HCT116 (cell line): ENCODE results near the gene ZNF396. TPM values are rescaled to one million over a fixed set of nuclear protein-coding genes. Genes with fewer than 3 reads are reported as not detected.

ENCODE experiments used
- ATAC-seq: fragments of 200-7000 bp; cut with Tn5 transposase; 2 replicates; pipeline ENCODE4 v1.9.1; 2020; ENCODE audit warnings: mild to moderate bottlenecking, moderate library complexity
- BruUV-seq: library from RNA; stranded (reverse); fragments of 400-500 nt; replicated peaks from 2 replicates; lab custom pipeline; 2021; lab: Mats Ljungman, UMichigan
- CTCF ChIA-PET: fragments of 300-600 bp; sonication (Branson Sonifier 250); formaldehyde crosslinking; loops from one replicate; lab custom pipeline; 2021; ENCODE audit warnings: antibody characterized with exemption; lab: Charles Lee
- POLR2A ChIA-PET: fragments of 300-600, 350-600 bp; sonication (Branson Sonifier 250); formaldehyde crosslinking; loops from one replicate; lab custom pipeline; 2021; ENCODE audit warnings: antibody characterized with exemption; lab: Charles Lee
- RAD21 ChIA-PET, 2 experiments: fragments of 300-600 bp; sonication (Branson Sonifier 250); formaldehyde crosslinking; loops; one replicate each; lab custom pipeline; 2023; ENCODE audit warnings: low total read pairs in 2 of 2; ENCODE audit not compliant: uncharacterized antibody in 2 of 2, unreplicated experiment in 2 of 2, low non-redundant PET in 1 of 2; lab: Charles Lee
- DNase-seq: peaks from one replicate; pipeline ENCODE4 v3.0.0-alpha.2; 2010; ENCODE audit warnings: low read depth, low spot score
- H2AFZ ChIP-seq: fragments of 200-600 bp; shearing (Covaris generic), sonication (generic); 2 replicates; pipeline ENCODE4 v1.6.1; 2017; ENCODE audit warnings: low read depth, mixed run types, mixed read lengths, antibody characterized with exemption, low read length; ENCODE audit not compliant: poor library complexity, severe bottlenecking
- H3K27ac ChIP-seq: 2 replicates; pipeline ENCODE4 v1.5.1; 2012; ENCODE audit warnings: low read depth, low read length
- H3K27me3 ChIP-seq: fragments of 200-600 bp; sonication (generic); 2 replicates; pipeline ENCODE4 v1.6.1; 2016; ENCODE audit warnings: mixed run types, low read length, mixed read lengths; ENCODE audit not compliant: insufficient read depth
- H3K36me3 ChIP-seq, 2 experiments: fragments of 200-500 bp in 1 of 2; fragments of 200-600 bp in 1 of 2; sonication (Bioruptor generic) in 1 of 2; sonication (generic) in 1 of 2; 2 replicates each; pipeline versions ENCODE4 v1.5.1 to v1.6.1; 2014 to 2016; ENCODE audit warnings: low read length in 2 of 2, inconsistent platforms in 1 of 2, mixed read lengths in 1 of 2, mixed run types in 1 of 2; ENCODE audit not compliant: insufficient read depth in 2 of 2, control insufficient read depth in 1 of 2
- H3K4me1 ChIP-seq, 2 experiments: fragments of 200-600 bp in 1 of 2; sonication (generic) in 1 of 2; 2 replicates each; pipeline versions ENCODE4 v1.5.1 to v1.6.1; 2012 to 2017; ENCODE audit warnings: low read length in 2 of 2, inconsistent platforms in 1 of 2, mild to moderate bottlenecking in 1 of 2, mixed read lengths in 1 of 2, mixed run types in 1 of 2, moderate library complexity in 1 of 2; ENCODE audit not compliant: insufficient read depth in 2 of 2, control insufficient read depth in 1 of 2
- H3K4me2 ChIP-seq: fragments of 200-600 bp; sonication (generic); 2 replicates; pipeline ENCODE4 v1.6.1; 2017; ENCODE audit warnings: mixed run types, low read length, mixed read lengths
- H3K4me3 ChIP-seq, 2 experiments: fragments of 200-600 bp in 1 of 2; sonication (generic) in 1 of 2; replicated peaks in 1 of 2; 2 replicates each; pipeline ENCODE4 v1.5.1; 2011 to 2016; ENCODE audit warnings: low read length in 2 of 2, control low read depth in 1 of 2, low read depth in 1 of 2, mild to moderate bottlenecking in 1 of 2, mixed read lengths in 1 of 2, mixed run types in 1 of 2
- H3K79me2 ChIP-seq: fragments of 200-600 bp; sonication (generic); 2 replicates; pipeline ENCODE4 v1.6.1; 2017; ENCODE audit warnings: mild to moderate bottlenecking, mixed run types, low read length, moderate library complexity, mixed read lengths; ENCODE audit not compliant: insufficient read depth
- H3K9ac ChIP-seq: fragments of 200-600 bp; sonication (generic); 2 replicates; pipeline ENCODE4 v1.6.1; 2016; ENCODE audit warnings: low read length, mixed read lengths
- H3K9me2 ChIP-seq: fragments of 200-600 bp; sonication (generic), shearing (Covaris generic); 2 replicates; pipeline ENCODE4 v1.6.1; 2017; ENCODE audit warnings: mixed run types, mild to moderate bottlenecking, moderate library complexity; ENCODE audit not compliant: insufficient read depth
- H3K9me3 ChIP-seq, 2 experiments: fragments of 200-500 bp in 1 of 2; fragments of 200-600 bp in 1 of 2; sonication (Bioruptor generic) in 1 of 2; sonication (generic) in 1 of 2; 2 replicates each; pipeline ENCODE4 v1.6.1; 2014 to 2017; ENCODE audit warnings: low read length in 2 of 2, mixed read lengths in 2 of 2, inconsistent platforms in 1 of 2, low read depth in 1 of 2, mild to moderate bottlenecking in 1 of 2, mixed run types in 1 of 2, moderate library complexity in 1 of 2; ENCODE audit not compliant: control insufficient read depth in 1 of 2, insufficient read depth in 1 of 2
- H4K20me1 ChIP-seq: fragments of 200-600 bp; sonication (generic), shearing (Covaris generic); 2 replicates; pipeline ENCODE4 v1.6.1; 2017; ENCODE audit warnings: mixed run types, mild to moderate bottlenecking, moderate library complexity; ENCODE audit not compliant: insufficient read depth
- ATF3 ChIP-seq: IDR thresholded peaks from 2 replicates; pipeline ENCODE4 v1.6.1; 2012
- CBX3 ChIP-seq: IDR thresholded peaks from 2 replicates; pipeline ENCODE4 v1.6.1; 2012; ENCODE audit warnings: low read depth
- EZH2phosphoT487 ChIP-seq: fragments of 200-600 bp; IDR thresholded peaks from 2 replicates; pipeline ENCODE4 v1.6.1; 2018; ENCODE audit warnings: antibody characterized with exemption, borderline replicate concordance
- POLR2A ChIP-seq: IDR thresholded peaks from 2 replicates; pipeline ENCODE4 v1.7.0; 2011; ENCODE audit warnings: borderline replicate concordance; ENCODE audit not compliant: insufficient read depth, insufficient read length; ENCODE audit errors: extremely low read depth
- SIN3A ChIP-seq: IDR thresholded peaks from 2 replicates; pipeline ENCODE4 v1.6.1; 2012; ENCODE audit warnings: low read depth
- SP1 ChIP-seq: IDR thresholded peaks from 2 replicates; pipeline ENCODE4 v1.6.1; 2012; ENCODE audit warnings: low read depth
- TCF7L2 ChIP-seq: IDR thresholded peaks from 2 replicates; pipeline ENCODE4 v1.7.0; 2011; ENCODE audit warnings: borderline replicate concordance, inconsistent platforms; ENCODE audit not compliant: insufficient read depth, insufficient read length; ENCODE audit errors: extremely low read depth
- YY1 ChIP-seq: IDR thresholded peaks from 2 replicates; pipeline ENCODE4 v1.6.1; 2011; ENCODE audit warnings: low read length, low read depth, moderate library complexity, mild to moderate bottlenecking; ENCODE audit not compliant: insufficient replicate concordance; ENCODE audit errors: extremely low read depth
- ZFX ChIP-seq: fragments of 450-650 bp; IDR thresholded peaks from 2 replicates; pipeline ENCODE4 v1.6.1; 2017
- ZNF274 ChIP-seq: fragments of 200-500 bp; sonication (Bioruptor generic); IDR thresholded peaks from 2 replicates; pipeline ENCODE4 v1.6.1; 2014; ENCODE audit warnings: mild to moderate bottlenecking, low read depth, low read length, inconsistent platforms
- intact Hi-C: fragments of 100-400 bp; cut with micrococcal nuclease; formaldehyde crosslinking; loops from 2 replicates; pipeline ENCODE4 v1.10.0; 2022
- total RNA-seq: library from RNA; stranded (reverse); gene quantifications from one replicate; pipeline ENCODE4 v1.2.1, GENCODE V29; 2021; ENCODE audit not compliant: unreplicated experiment
- TF ChIP-seq, protein P1 (sequence below): IDR thresholded peaks from 2 replicates; pipeline ENCODE4 v1.6.1; 2012

ZNF396 gene
- total RNA-seq, 1 experiment from 2014 or later, result 1.3 TPM

GRCh38 chr18:35331367-35332087 lies 45.6 kb downstream of the ZNF396 start:
- Histone ChIP-seq H3K27ac (no peak overlapping the region), H3K9ac (no peak overlapping the region), H3K9me3 (no peaks in the 10 kb centered on the region), H3K4me1 (no peaks in the 10 kb centered on the region), H4K20me1 (no peaks in the 10 kb centered on the region), H2AFZ (no peak overlapping the region), H3K79me2 (peaks cover 15% of the 10 kb centered on the region; the same call in 1 of the 2 replicates), H3K4me2 (no peak overlapping the region), H3K9me2 (no peaks in the 10 kb centered on the region), H3K27me3 (no peaks in the 10 kb centered on the region), H3K4me3 (no peak overlapping the region), H3K36me3 (peaks cover 24 to 40% of the 10 kb centered on the region in 2 experiments)
- DNase-seq (no peak), ATAC-seq (no peak)
- intact Hi-C loops, result no loop called here
- ChIA-PET CTCF (no interaction called here), POLR2A (no interaction called here), RAD21 (no interaction called here)
- TF ChIP-seq ZFX (no peak), CBX3 (no peak), TCF7L2 (no peak), SP1 (no peak), ZNF274 (no peak), SIN3A (no peak), ATF3 (no peak), YY1 (no peak), EZH2phosphoT487 (no peak), POLR2A (no peak)
- TF ChIP-seq, protein P1, sequence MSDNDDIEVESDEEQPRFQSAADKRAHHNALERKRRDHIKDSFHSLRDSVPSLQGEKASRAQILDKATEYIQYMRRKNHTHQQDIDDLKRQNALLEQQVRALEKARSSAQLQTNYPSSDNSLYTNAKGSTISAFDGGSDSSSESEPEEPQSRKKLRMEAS, result no peak
- no TSS peak for BruUV-seq
